H9 (cell line): ENCODE data around the gene MRTFA. TPM values are rescaled to one million over a fixed set of nuclear protein-coding genes. Genes with fewer than 3 reads are reported as not detected.

Source experiments
- DNase-seq: peaks from one replicate; pipeline ENCODE4 v3.0.0-alpha.2; 2017
- H2AFZ ChIP-seq: one replicate; pipeline ENCODE4 v1.6.1; 2013; ENCODE audit warnings: mild to moderate bottlenecking, low read length, control low read depth, moderate library complexity
- H2AK5ac ChIP-seq: 2 replicates; pipeline ENCODE4 v1.6.1; 2013; ENCODE audit warnings: low read length, control low read depth, mixed read lengths; ENCODE audit not compliant: insufficient read length
- H2BK120ac ChIP-seq: one replicate; pipeline ENCODE4 v1.6.1; 2013; ENCODE audit warnings: low read depth, mild to moderate bottlenecking, low read length, control low read depth, inconsistent platforms; ENCODE audit not compliant: poor library complexity, severe bottlenecking
- H2BK12ac ChIP-seq: 2 replicates; pipeline ENCODE4 v1.6.1; 2013; ENCODE audit warnings: low read length, control low read depth, mixed read lengths, low read depth; ENCODE audit not compliant: insufficient read length
- H2BK15ac ChIP-seq: 2 replicates; pipeline ENCODE4 v1.6.1; 2013; ENCODE audit warnings: low read depth, low read length, control low read depth
- H2BK20ac ChIP-seq: one replicate; pipeline ENCODE4 v1.6.1; 2013; ENCODE audit warnings: low read depth, mild to moderate bottlenecking, low read length, control low read depth, inconsistent platforms; ENCODE audit not compliant: poor library complexity, severe bottlenecking
- H2BK5ac ChIP-seq: 2 replicates; pipeline ENCODE4 v1.6.1; 2013; ENCODE audit warnings: low read length, control low read depth, mixed read lengths; ENCODE audit not compliant: insufficient read length
- H3K14ac ChIP-seq: 2 replicates; pipeline ENCODE4 v1.6.1; 2013; ENCODE audit warnings: low read length, control low read depth; ENCODE audit not compliant: insufficient read depth
- H3K18ac ChIP-seq: 2 replicates; pipeline ENCODE4 v1.6.1; 2013; ENCODE audit warnings: low read depth, mild to moderate bottlenecking, mixed read lengths, low read length, control low read depth; ENCODE audit not compliant: insufficient read length
- H3K23ac ChIP-seq: 2 replicates; pipeline ENCODE4 v1.6.1; 2013; ENCODE audit warnings: low read length, control low read depth, mixed read lengths, low read depth; ENCODE audit not compliant: insufficient read length
- H3K23me2 ChIP-seq: 2 replicates; pipeline ENCODE4 v1.6.1; 2013; ENCODE audit warnings: low read depth, mild to moderate bottlenecking, mixed read lengths, low read length, control low read depth; ENCODE audit not compliant: insufficient read length, poor library complexity, severe bottlenecking
- H3K27ac ChIP-seq: 2 replicates; pipeline ENCODE4 v1.5.1; 2013; ENCODE audit warnings: low read length, control low read depth, mixed read lengths, low read depth; ENCODE audit not compliant: insufficient read length
- H3K27me3 ChIP-seq: 2 replicates; pipeline ENCODE4 v1.6.1; 2013; ENCODE audit warnings: low read length, control low read depth, inconsistent platforms; ENCODE audit not compliant: insufficient read depth
- H3K4ac ChIP-seq: 2 replicates; pipeline ENCODE4 v1.6.1; 2013; ENCODE audit warnings: low read depth, mild to moderate bottlenecking, control low read depth, inconsistent platforms, low read length, moderate library complexity
- H3K4me1 ChIP-seq: 2 replicates; pipeline ENCODE4 v1.6.1; 2013; ENCODE audit warnings: low read length, control low read depth, inconsistent platforms; ENCODE audit not compliant: insufficient read depth
- H3K4me2 ChIP-seq: 2 replicates; pipeline ENCODE4 v1.6.1; 2013; ENCODE audit warnings: low read length, control low read depth, mixed read lengths; ENCODE audit not compliant: insufficient read length, insufficient read depth
- H3K56ac ChIP-seq: 2 replicates; pipeline ENCODE4 v1.6.1; 2013; ENCODE audit warnings: low read depth, mild to moderate bottlenecking, mixed read lengths, low read length, control low read depth; ENCODE audit not compliant: insufficient read length
- H3K79me1 ChIP-seq: 2 replicates; pipeline ENCODE4 v1.6.1; 2013; ENCODE audit warnings: low read depth, mild to moderate bottlenecking, moderate library complexity, low read length, control low read depth, inconsistent platforms; ENCODE audit not compliant: insufficient read depth, poor library complexity, severe bottlenecking
- H3K79me2 ChIP-seq: 2 replicates; pipeline ENCODE4 v1.6.1; 2013; ENCODE audit warnings: low read length, control low read depth, inconsistent platforms; ENCODE audit not compliant: insufficient read depth
- H3K9ac ChIP-seq: 2 replicates; pipeline ENCODE4 v1.6.1; 2013; ENCODE audit warnings: low read length, control low read depth, mixed read lengths; ENCODE audit not compliant: insufficient read length; ENCODE audit errors: extremely low read depth
- H3K9me3 ChIP-seq: one replicate; pipeline ENCODE4 v1.6.1; 2013; ENCODE audit warnings: low read depth, low read length, inconsistent platforms; ENCODE audit not compliant: control insufficient read depth
- H3T11ph ChIP-seq: one replicate; pipeline ENCODE4 v1.6.1; 2013; ENCODE audit warnings: mild to moderate bottlenecking, low read length, control low read depth, inconsistent platforms
- H4K20me1 ChIP-seq: one replicate; pipeline ENCODE4 v1.6.1; 2013; ENCODE audit not compliant: control insufficient read depth, insufficient read length, insufficient read depth
- H4K5ac ChIP-seq: 2 replicates; pipeline ENCODE4 v1.6.1; 2013; ENCODE audit warnings: low read depth, mild to moderate bottlenecking, mixed read lengths, low read length, control low read depth; ENCODE audit not compliant: insufficient read length
- H4K8ac ChIP-seq: replicated peaks from 2 replicates; pipeline ENCODE4 v1.6.1; 2013; ENCODE audit warnings: low read length, control low read depth, mixed read lengths, low read depth; ENCODE audit not compliant: insufficient read length
- H4K91ac ChIP-seq: 2 replicates; pipeline ENCODE4 v1.6.1; 2013; ENCODE audit warnings: low read depth, mild to moderate bottlenecking, moderate library complexity, mixed read lengths, low read length, control low read depth; ENCODE audit not compliant: insufficient read length
- H3K27ac Mint-ChIP-seq, 3 experiments: 2 replicates in 2 of 3; 3 replicates in 1 of 3; pipeline ENCODE4 v1.8.0; 2020 to 2021; ENCODE audit warnings: mixed read lengths in 3 of 3, mild to moderate bottlenecking in 1 of 3, moderate library complexity in 1 of 3
- H3K27me3 Mint-ChIP-seq: 2 replicates; pipeline ENCODE4 v1.8.0; 2021; ENCODE audit warnings: low read depth, mild to moderate bottlenecking, moderate library complexity, mixed read lengths
- H3K36me3 Mint-ChIP-seq, 3 experiments: 2 replicates in 2 of 3; 3 replicates in 1 of 3; pipeline ENCODE4 v1.8.0; 2020 to 2021; ENCODE audit warnings: low read depth in 3 of 3, mixed read lengths in 3 of 3; ENCODE audit not compliant: insufficient read depth in 1 of 3
- H3K4me1 Mint-ChIP-seq, 2 experiments: 2 replicates each; pipeline ENCODE4 v1.8.0; 2020; ENCODE audit warnings: mixed read lengths in 2 of 2
- H3K4me3 Mint-ChIP-seq, 2 experiments: 2 replicates in 1 of 2; 3 replicates in 1 of 2; pipeline ENCODE4 v1.8.0; 2020 to 2021; ENCODE audit warnings: mild to moderate bottlenecking in 2 of 2, mixed read lengths in 2 of 2, moderate library complexity in 1 of 2
- H3K9me3 Mint-ChIP-seq, 2 experiments: 2 replicates in 1 of 2; 3 replicates in 1 of 2; pipeline ENCODE4 v1.8.0; 2020; ENCODE audit warnings: mild to moderate bottlenecking in 2 of 2, mixed read lengths in 2 of 2, moderate library complexity in 1 of 2
- WGBS: extraction: QIAGEN DNeasy Blood & Tissue Kit; methylation state at CpG from one replicate; pipeline ENCODE4 v1.1.7; 2013; ENCODE audit warnings: missing lambda C conversion rate, low lambda C conversion rate, mixed read lengths; ENCODE audit not compliant: insufficient read length; ENCODE audit errors: extremely low coverage; 5-methylcytosine and 5-hydroxymethylcytosine counted together
- total RNA-seq: library from RNA; stranded (reverse); gene quantifications from 2 replicates; pipeline ENCODE4 v1.2.1, GENCODE V29; 2021
- TF ChIP-seq, protein P1 (sequence below): fragments of 200-600 bp; sonication (generic); conservative IDR thresholded peaks from 3 replicates; pipeline ENCODE4 v1.8.0; 2021; ENCODE audit warnings: antibody characterized with exemption, mild to moderate bottlenecking

The MRTFA gene
- total RNA-seq, 1 experiment from 2014 or later, result 38.1 TPM

DNA sequence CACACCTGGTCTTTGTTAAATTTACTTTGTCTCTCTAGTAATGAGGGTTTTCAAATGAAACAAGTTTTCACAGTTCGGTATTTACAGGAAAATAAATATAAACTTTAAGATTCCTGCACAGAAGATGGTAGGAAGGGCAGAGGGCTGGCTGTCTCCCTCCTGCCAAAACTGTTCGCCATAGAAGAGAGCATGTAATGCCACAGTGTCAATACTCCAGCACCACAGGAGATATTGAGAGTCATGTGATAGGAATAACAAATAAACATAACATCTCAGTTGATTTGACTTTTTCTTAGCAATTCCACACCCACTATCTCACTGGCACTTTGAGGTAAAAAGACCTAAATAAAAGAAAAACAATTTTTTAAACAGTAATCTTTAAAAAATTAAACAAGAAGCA, 100.9 kb downstream of the MRTFA start:
- Histone ChIP-seq H4K8ac (no peak overlapping the region), H2BK15ac (no peak overlapping the region), H4K20me1 (no peaks in the 10 kb centered on the region), H2AFZ (no peak overlapping the region), H3K79me1 (no peaks in the 10 kb centered on the region), H3K18ac (no peak overlapping the region), H4K5ac (no peak overlapping the region), H3K9me3 (no peaks in the 10 kb centered on the region), H3K79me2 (no peaks in the 10 kb centered on the region), H3K9ac (no peak overlapping the region), H3K23me2 (no peaks in the 10 kb centered on the region), H3K4me2 (no peak overlapping the region), H3K14ac (no peak overlapping the region), H2BK12ac (no peak overlapping the region), H2BK120ac (no peak overlapping the region), H3K4me1 (peaks cover 3% of the 10 kb centered on the region; the same call in 1 of the 2 replicates), H2BK20ac (no peak overlapping the region), H3K4ac (no peak overlapping the region), H3K23ac (no peak overlapping the region), H3K56ac (no peak overlapping the region), H2BK5ac (no peak overlapping the region), H3K27ac (peak overlapping the region; percentile 69), H4K91ac (no peak overlapping the region), H3T11ph (no peak overlapping the region), H2AK5ac (no peak overlapping the region), H3K27me3 (no peaks in the 10 kb centered on the region)
- no CpG with 5 or more reads among the region's 2 CpGs for WGBS
- peak overlapping the region in 2 of 3 experiments; percentile 95 to 97; a peak in 5 of 7 replicates for H3K27ac Mint-ChIP-seq
- no peak for DNase-seq
- TF ChIP-seq, protein P1, sequence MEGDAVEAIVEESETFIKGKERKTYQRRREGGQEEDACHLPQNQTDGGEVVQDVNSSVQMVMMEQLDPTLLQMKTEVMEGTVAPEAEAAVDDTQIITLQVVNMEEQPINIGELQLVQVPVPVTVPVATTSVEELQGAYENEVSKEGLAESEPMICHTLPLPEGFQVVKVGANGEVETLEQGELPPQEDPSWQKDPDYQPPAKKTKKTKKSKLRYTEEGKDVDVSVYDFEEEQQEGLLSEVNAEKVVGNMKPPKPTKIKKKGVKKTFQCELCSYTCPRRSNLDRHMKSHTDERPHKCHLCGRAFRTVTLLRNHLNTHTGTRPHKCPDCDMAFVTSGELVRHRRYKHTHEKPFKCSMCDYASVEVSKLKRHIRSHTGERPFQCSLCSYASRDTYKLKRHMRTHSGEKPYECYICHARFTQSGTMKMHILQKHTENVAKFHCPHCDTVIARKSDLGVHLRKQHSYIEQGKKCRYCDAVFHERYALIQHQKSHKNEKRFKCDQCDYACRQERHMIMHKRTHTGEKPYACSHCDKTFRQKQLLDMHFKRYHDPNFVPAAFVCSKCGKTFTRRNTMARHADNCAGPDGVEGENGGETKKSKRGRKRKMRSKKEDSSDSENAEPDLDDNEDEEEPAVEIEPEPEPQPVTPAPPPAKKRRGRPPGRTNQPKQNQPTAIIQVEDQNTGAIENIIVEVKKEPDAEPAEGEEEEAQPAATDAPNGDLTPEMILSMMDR, result no peak
- H3K27me3 Mint-ChIP-seq, result no peaks in the 10 kb centered on the region
- no peak overlapping the region for H3K4me3 Mint-ChIP-seq
- H3K36me3 Mint-ChIP-seq, result peaks cover 8 to 13% (median 11%) of the 10 kb centered on the region in 3 experiments
- H3K4me1 Mint-ChIP-seq, result peaks cover 28 to 41% of the 10 kb centered on the region in 2 experiments
- peaks cover 17 to 18% of the 10 kb centered on the region in 2 experiments for H3K9me3 Mint-ChIP-seq
